HG03045 (cell line): ENCODE data around the gene SRP68.
"Not testable (repeated sequence)": the region's sequence is repeated elsewhere in the genome, so short reads cannot be mapped to it uniquely, and the experiment has no call there.

Source experiments
- ATAC-seq: cut with Tn5 transposase; IDR thresholded peaks from one replicate; pipeline ENCODE4 v1.9.1; 2021; ENCODE audit warnings: mild to moderate bottlenecking, moderate library complexity; ENCODE audit not compliant: unreplicated experiment

The SRP68 gene

DNA sequence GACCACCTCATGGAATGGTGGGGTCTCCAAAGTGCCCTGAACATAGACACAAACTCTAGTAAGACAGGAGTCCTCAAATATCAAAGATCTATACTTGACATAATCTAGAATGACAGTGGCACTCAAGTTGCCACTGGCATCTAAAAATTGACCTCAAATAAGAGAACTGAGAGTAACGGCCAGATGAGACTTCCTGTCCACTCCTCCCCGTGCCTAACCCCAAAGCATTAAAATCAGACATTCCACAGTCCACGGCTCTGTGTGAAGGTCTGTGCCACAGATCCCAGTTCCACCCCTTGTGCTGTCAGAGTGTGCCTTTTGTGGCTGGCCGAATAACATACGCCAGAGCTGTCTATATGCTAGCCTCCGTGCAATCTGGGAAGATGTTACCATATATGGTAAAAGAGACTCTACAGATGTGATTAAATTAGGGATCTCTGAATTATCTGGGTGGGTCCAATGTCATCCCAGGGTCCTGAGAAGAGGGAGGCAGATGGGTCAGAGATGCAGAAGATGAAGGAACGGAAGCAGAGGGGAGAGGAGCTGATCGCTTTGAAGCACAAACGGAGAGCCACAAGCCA, 24.2 kb downstream of the SRP68 start:
- no peak for ATAC-seq

GRCh38 chr17:76046064-76046463, 26.3 kb downstream of the SRP68 start:
- no peak for ATAC-seq

GRCh38 chr17:76044475-76045007, 27.8 kb downstream of the SRP68 start:
- ATAC-seq, result not testable (repeated sequence)

- ATAC-seq, result not testable (repeated sequence)
These were observed 29.4 kb downstream of the SRP68 start for GRCh38 chr17:76042868-76043267.

- no peak for ATAC-seq
These were observed 31.9 kb downstream of the SRP68 start for GRCh38 chr17:76040376-76040775.

DNA sequence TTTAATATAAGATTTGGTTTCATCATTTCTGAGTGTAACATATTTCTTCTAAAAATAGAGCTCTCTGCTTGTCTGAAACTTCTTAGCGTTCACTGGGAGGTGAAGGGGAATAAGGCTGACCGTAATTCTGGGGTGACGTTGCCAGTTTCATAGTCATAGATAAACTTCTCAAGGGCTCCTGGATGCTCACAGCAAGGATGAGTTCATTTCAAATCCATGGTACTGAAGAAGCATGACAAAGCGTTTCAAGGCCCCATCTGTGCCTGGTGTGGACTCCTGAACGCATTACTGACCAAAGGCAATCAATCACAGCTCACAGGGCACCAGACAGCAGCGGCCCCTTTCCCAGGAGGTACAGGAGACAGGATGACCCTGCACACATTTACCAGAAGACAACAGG, 33.2 kb downstream of the SRP68 start:
- ATAC-seq, result no peak

DNA sequence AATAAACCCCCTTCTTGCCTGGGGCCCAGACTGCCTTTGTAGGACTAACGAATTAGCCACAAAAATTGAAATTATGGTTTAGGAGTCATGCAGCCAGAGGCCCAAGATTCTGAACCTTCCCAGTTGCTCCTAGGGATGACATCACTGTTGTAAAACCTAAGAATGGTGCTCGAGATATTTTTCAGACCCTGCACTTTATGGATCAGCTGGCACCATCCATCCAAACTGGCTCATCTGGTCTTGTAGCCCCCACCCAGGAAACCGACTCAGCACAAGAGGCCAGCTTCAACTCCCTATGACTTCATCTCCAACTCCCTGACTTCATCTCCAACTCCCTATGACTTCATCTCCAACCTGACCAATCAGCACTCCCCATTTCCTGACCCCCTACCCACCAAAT, 34.3 kb downstream of the SRP68 start:
- no peak for ATAC-seq

DNA sequence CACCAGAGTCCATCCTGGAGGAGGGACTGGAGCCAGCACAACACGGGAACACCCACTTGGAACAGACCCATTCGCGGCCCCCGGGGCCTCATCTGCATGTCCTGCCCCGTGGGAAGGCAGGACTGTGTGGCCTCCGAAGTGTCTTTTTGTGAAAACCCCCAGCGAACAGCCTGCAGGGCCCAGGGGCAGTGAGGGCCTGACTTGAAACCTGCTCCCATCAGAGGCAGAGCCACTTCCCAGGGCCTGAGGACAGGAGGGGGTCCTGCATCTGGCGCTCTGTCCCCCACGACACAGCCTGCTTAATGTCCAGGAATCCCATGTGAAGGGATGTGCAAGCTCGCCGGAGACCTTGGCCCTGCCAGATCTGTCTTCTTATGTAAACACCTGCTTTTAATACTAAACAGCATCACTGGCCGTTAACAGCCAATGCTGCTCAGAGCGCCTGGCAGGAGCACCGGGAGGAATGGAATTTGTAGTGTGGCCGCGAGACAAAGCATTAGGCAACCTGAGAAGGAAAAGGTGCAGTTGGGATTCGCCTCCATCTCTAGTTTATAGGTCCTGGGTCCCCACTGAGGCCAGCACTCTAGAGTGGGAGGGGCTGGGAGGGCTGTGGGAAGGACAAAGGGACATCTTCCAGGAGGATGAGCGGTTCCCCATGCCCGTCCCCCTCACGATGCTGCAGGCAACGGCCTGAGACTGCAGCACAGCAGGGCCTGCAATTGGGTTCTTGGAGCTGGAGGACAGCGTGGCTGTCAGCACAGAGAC, 35.6 kb downstream of the SRP68 start:
- no peak for ATAC-seq

DNA sequence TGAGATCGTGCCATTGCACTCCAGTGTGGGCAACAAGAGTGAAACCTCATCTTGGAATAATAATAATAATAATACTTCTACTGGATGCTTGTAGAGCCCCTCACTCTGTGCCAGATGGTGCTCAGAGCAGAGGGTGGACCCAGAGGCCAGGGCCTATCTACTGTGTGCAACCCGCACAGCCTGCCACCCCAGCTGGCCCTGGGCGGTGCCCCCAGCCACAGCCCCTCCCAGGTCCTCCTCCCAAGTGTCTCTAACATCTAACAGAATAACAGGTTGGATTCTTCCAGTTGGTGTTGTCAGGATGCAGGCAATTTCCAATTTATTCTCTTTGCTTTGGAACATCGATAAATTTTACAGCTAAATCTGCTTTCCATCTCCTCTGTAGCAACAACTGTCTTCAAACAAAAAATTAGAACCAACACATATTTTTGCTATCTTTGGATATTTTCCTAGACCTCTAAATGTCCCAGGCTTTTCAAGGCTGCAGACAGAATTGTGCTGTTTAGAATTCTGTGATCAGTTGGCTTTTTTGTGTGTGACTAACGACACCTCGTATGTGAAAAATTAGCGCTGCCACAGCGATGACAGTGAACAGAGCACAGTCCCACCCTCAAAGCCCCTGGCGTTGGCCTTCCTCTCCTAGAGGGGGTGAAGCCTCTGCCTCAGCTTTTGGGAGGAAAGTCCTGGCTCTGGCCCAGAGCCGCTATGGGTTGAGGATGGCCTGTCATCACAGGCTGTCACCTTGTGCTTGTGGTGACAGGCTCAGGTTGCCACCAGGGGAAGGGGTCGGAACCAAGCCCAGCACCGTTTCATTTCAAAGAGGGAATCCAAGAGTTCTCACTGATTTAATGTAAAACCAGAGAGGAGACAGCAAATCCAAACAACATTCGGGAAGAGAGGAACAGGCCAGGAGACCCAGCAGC, 37.6 kb downstream of the SRP68 start:
- ATAC-seq, result no peak

GRCh38 chr17:76033139-76033538, 39.2 kb downstream of the SRP68 start:
- ATAC-seq, result no peak

GRCh38 chr17:76032780-76033108, 39.6 kb downstream of the SRP68 start:
- ATAC-seq, result no peak

- no peak for ATAC-seq
These were observed 40.1 kb downstream of the SRP68 start for GRCh38 chr17:76032073-76032779.

DNA sequence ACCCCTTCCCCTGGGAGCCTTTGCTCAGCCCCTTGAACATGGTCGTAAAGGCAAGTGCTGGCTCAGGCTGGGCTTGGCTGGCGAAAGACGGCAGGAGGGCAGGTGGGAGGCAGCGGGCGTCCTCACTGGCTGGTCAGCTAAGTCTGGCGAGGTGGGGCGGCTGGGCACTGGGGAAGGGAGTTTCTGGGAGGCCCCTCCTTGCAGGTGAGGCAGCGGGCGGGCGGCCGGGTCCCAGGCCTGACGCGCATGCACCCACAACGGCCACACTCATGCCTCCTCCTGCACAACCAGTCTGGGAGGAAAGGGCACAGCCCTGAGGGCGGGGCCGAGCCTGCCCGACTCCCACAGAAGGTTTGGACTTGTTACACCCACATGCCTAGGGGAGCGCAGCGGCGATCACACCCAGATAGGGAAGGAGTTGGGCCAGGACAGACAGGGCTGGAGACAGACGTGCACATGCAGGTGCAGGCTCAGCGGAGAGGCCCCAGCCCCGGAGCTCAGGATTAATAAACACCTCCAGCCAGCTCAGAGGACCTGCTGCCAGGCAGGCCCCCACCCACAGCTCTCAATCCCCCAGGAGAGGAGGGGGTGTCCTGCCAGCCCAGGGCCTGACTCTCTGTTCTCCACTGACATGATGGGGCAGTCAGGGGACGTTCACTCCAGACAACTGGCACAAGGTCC, 45.0 kb downstream of the SRP68 start, which contains the start of gene EVPL:
TSS of gene EVPL (minus strand) at position 148 of the 681 bp plus-strand sequence. CDS start at position 40, 108 bp downstream.
- ATAC-seq, result no peak

- ATAC-seq, result no peak
These were observed 45.6 kb downstream of the SRP68 start for GRCh38 chr17:76026714-76027158.

DNA sequence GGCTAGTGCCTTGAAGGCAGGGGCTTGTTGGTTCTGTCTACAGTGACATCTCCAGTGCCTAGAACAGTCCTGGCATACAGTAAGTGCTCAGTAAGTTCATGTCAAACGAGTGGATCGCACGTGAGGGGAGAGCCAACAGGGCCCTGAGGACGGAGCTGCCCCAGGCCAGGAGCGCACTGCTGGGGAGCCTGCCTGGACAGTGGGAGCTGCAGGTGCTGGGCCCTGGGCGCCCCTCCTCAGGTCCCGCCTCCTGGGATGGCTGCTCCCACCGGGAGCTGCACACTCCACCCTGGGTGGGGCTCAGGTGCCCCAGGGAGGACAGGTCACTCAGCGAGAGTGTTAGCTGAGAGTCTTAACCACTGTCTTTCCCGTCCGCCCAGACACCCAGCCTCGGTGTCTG, 47.0 kb downstream of the SRP68 start:
- no peak for ATAC-seq

GRCh38 chr17:76024353-76024752, 48.0 kb downstream of the SRP68 start:
- no peak for ATAC-seq

- ATAC-seq, result no peak
These were observed 48.4 kb downstream of the SRP68 start for GRCh38 chr17:76023900-76024237.

DNA sequence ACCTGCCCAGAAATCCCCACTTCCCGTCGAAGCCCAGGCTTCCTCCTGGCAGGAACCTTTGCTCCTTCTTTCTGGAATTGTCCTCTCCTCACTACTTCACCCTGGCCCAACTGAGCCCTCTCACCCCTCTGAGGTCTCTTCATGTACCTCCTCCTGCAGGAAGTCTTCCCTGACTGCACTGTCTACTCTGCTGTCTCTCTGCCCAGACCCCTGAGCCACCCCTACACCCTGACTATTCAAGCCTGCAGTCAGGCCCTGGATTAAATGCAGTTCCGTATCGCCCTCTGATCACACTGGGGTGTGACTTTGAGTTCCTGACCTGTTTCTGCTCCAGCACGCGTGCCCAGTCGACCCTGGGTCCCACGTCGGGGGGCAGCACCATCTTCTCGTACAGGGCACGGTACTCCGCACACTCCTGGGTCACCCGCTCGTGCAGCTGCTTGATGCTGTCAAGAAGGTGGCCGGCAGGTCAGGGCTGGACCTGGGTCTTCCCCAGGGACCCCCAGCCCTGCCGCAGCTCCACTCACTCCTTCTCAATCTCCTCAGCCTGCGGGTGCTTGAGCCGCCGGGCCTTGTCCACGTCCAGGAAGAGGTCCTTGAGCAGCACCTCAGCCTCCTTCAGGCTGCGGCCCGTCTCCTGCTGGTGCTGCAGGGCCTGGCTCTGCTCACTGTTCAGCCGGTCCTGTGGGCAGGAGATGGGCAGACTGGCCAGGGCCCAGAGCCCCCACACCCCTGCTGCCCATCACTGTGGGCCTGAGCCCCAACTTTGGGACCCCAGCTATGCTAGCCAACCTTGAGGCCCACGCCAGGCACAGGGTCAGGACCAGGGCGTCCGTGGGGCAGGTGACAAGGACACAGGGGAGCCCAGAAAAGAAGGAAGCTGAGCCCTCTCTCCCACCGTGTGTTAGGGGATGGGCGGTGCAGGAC, 49.1 kb downstream of the SRP68 start:
- ATAC-seq, result no peak

GRCh38 chr17:76022285-76022684, 50.0 kb downstream of the SRP68 start:
- ATAC-seq, result no peak
